OCI-LY3 (cell line): ENCODE results near the gene GTPBP1.

Source experiments
- H2AFZ ChIP-seq: fragments of 200-600, 300-600 bp; shearing (Covaris generic); 2 replicates; pipeline ENCODE4 v1.6.0; 2014; ENCODE audit warnings: antibody characterized with exemption, low read depth, low read length
- H3K27ac ChIP-seq: fragments of 200-600, 300-600 bp; sonication (generic); 2 replicates; pipeline ENCODE4 v1.5.1; 2014; ENCODE audit warnings: mild to moderate bottlenecking, low read length, moderate library complexity, mixed read lengths
- H3K27me3 ChIP-seq: fragments of 200-600, 300-600 bp; sonication (generic); 2 replicates; pipeline ENCODE4 v1.6.1; 2014; ENCODE audit warnings: low read depth, low read length, mixed read lengths
- H3K36me3 ChIP-seq: fragments of 200-600, 300-600 bp; sonication (generic); replicated peaks from 2 replicates; pipeline ENCODE3; 2014; ENCODE audit warnings: low read depth, low read length, mixed read lengths
- H3K4me1 ChIP-seq: fragments of 300-600, 200-600 bp; sonication (generic); 2 replicates; pipeline ENCODE4 v1.6.1; 2014; ENCODE audit warnings: low read length, mixed read lengths
- H3K4me2 ChIP-seq: fragments of 200-600, 300-600 bp; sonication (generic); 2 replicates; pipeline ENCODE4 v1.6.1; 2014; ENCODE audit warnings: low read length, mixed read lengths
- H3K4me3 ChIP-seq: fragments of 300-600, 200-600 bp; sonication (generic); 2 replicates; pipeline ENCODE4 v1.5.1; 2014; ENCODE audit warnings: antibody characterized with exemption, mild to moderate bottlenecking, low read length, moderate library complexity
- H3K79me2 ChIP-seq: fragments of 300-600, 200-600 bp; shearing (Covaris generic); 2 replicates; pipeline ENCODE4 v1.6.1; 2014; ENCODE audit warnings: mild to moderate bottlenecking, low read length, mixed read lengths
- H3K9ac ChIP-seq: fragments of 300-600, 200-600 bp; shearing (Covaris generic); 2 replicates; pipeline ENCODE4 v1.6.0; 2014; ENCODE audit warnings: mild to moderate bottlenecking, low read length, moderate library complexity
- H3K9me3 ChIP-seq: fragments of 200-600, 300-600 bp; shearing (Covaris generic); 2 replicates; pipeline ENCODE4 v1.6.1; 2014; ENCODE audit warnings: low read length, mixed read lengths; ENCODE audit not compliant: insufficient read depth
- H4K20me1 ChIP-seq: fragments of 200-600, 300-600 bp; sonication (generic); 2 replicates; pipeline ENCODE4 v1.6.1; 2016; ENCODE audit warnings: low read length, mixed read lengths; ENCODE audit not compliant: insufficient read depth
- CTCF ChIP-seq: fragments of 200-600, 300-600 bp; sonication (generic); IDR thresholded peaks from 2 replicates; pipeline ENCODE4 v1.5.1; 2014; ENCODE audit warnings: antibody characterized with exemption, low read length, low read depth
- EZH2phosphoT487 ChIP-seq: fragments of 200-600 bp; shearing (Covaris generic); IDR thresholded peaks from 2 replicates; pipeline ENCODE4 v1.6.1; 2018; ENCODE audit warnings: antibody characterized with exemption, mixed run types, low read depth

GTPBP1 gene

GRCh38 chr22:38740754-38741153 is 35.0 kb downstream of the GTPBP1 start:
- Histone ChIP-seq H3K36me3 (peaks cover 87% of the 10 kb centered on the region), H3K4me3 (no peak overlapping the region), H3K9ac (no peak overlapping the region), H4K20me1 (no peaks in the 10 kb centered on the region; the same call in 1 of the 2 replicates), H3K27me3 (no peaks in the 10 kb centered on the region), H3K4me1 (no peaks in the 10 kb centered on the region), H2AFZ (no peak overlapping the region), H3K27ac (no peak overlapping the region), H3K4me2 (no peak overlapping the region), H3K9me3 (no peaks in the 10 kb centered on the region), H3K79me2 (no peaks in the 10 kb centered on the region)
- no peak for TF ChIP-seq CTCF
- no peak for TF ChIP-seq EZH2phosphoT487

GRCh38 chr22:38741166-38741565 is 35.4 kb downstream of the GTPBP1 start:
- TF ChIP-seq EZH2phosphoT487 (no peak), CTCF (no peak)
- Histone ChIP-seq H3K4me1 (no peaks in the 10 kb centered on the region), H3K9ac (no peak overlapping the region), H3K27me3 (no peaks in the 10 kb centered on the region), H3K4me3 (no peak overlapping the region), H4K20me1 (no peaks in the 10 kb centered on the region; the same call in 1 of the 2 replicates), H3K36me3 (peaks cover 87% of the 10 kb centered on the region), H3K27ac (no peak overlapping the region), H3K9me3 (no peaks in the 10 kb centered on the region), H2AFZ (no peak overlapping the region), H3K4me2 (no peak overlapping the region), H3K79me2 (no peaks in the 10 kb centered on the region)

GRCh38 chr22:38741576-38741975 is 35.8 kb downstream of the GTPBP1 start:
- H4K20me1 ChIP-seq: no peaks in the 10 kb centered on the region; the same call in 1 of the 2 replicates
- peaks cover 87% of the 10 kb centered on the region for H3K36me3 ChIP-seq
- H3K4me2 ChIP-seq: no peak overlapping the region

More at GRCh38 chr22:38741576-38741975, 35.8 kb downstream of the GTPBP1 start:
- Histone ChIP-seq H3K27ac (no peak overlapping the region), H3K9me3 (no peaks in the 10 kb centered on the region), H3K9ac (no peak overlapping the region), H3K4me3 (no peak overlapping the region), H3K4me1 (no peaks in the 10 kb centered on the region), H3K27me3 (no peaks in the 10 kb centered on the region), H3K79me2 (no peaks in the 10 kb centered on the region), H2AFZ (no peak overlapping the region)
- no peak for TF ChIP-seq CTCF
- no peak for TF ChIP-seq EZH2phosphoT487
